HG03354 (cell line): ENCODE results near the gene RREB1.
A peak's percentile ranks its signal among the peaks of the same experiment; 100 is the strongest.

Source experiments
- ATAC-seq: cut with Tn5 transposase; IDR thresholded peaks from one replicate; pipeline ENCODE4 v1.9.1; 2021; ENCODE audit warnings: mild to moderate bottlenecking; ENCODE audit not compliant: unreplicated experiment, poor library complexity, severe bottlenecking

Gene RREB1

GRCh38 chr6:7180751-7181150 lies 73.0 kb downstream of the RREB1 start:
- no peak for ATAC-seq

- no peak for ATAC-seq
Observed at GRCh38 chr6:7183707-7184106, 75.9 kb downstream of the RREB1 start.

- no peak for ATAC-seq
Observed at GRCh38 chr6:7184502-7184901, 76.7 kb downstream of the RREB1 start.

- ATAC-seq, result no peak
Observed at GRCh38 chr6:7185561-7185960, 77.8 kb downstream of the RREB1 start.

GRCh38 chr6:7188492-7188891 lies 80.7 kb downstream of the RREB1 start:
- peak; percentile 96 for ATAC-seq

- ATAC-seq, result no peak
Observed at GRCh38 chr6:7189101-7189758, 81.5 kb downstream of the RREB1 start.

- ATAC-seq, result no peak
Observed at GRCh38 chr6:7190791-7191190, 83.0 kb downstream of the RREB1 start.

GRCh38 chr6:7193122-7193521 lies 85.4 kb downstream of the RREB1 start:
- no peak for ATAC-seq

- no peak for ATAC-seq
Observed at GRCh38 chr6:7194657-7195056, 86.9 kb downstream of the RREB1 start.

GRCh38 chr6:7195339-7196018 lies 87.7 kb downstream of the RREB1 start:
- ATAC-seq, result no peak

- no peak for ATAC-seq
Observed at GRCh38 chr6:7196019-7196402, 88.2 kb downstream of the RREB1 start.

GRCh38 chr6:7196685-7197283 lies 89.0 kb downstream of the RREB1 start:
- no peak for ATAC-seq

- ATAC-seq, result no peak
Observed at GRCh38 chr6:7197747-7198146, 90.0 kb downstream of the RREB1 start.

GRCh38 chr6:7198833-7199800 lies 91.4 kb downstream of the RREB1 start:
- no peak for ATAC-seq

- ATAC-seq, result no peak
Observed at GRCh38 chr6:7200598-7201443, 93.1 kb downstream of the RREB1 start.

GRCh38 chr6:7201444-7201731 lies 93.6 kb downstream of the RREB1 start:
- ATAC-seq, result peak; percentile 9

- ATAC-seq, result peak; percentile 85
Observed at GRCh38 chr6:7201732-7202541, 94.2 kb downstream of the RREB1 start.

GRCh38 chr6:7202950-7203349 lies 95.2 kb downstream of the RREB1 start:
- no peak for ATAC-seq

GRCh38 chr6:7203939-7204338 lies 96.2 kb downstream of the RREB1 start:
- ATAC-seq, result no peak
